NCI-H128 (cell line): ENCODE measurements around the gene B4GALT4.
"Not testable (repeated sequence)": the region's sequence is repeated elsewhere in the genome, so short reads cannot be mapped to it uniquely, and the experiment has no call there.

Source experiments
- DNase-seq: peaks from one replicate; lab custom pipeline; 2025; ENCODE audit not compliant: unreplicated experiment; lab: John Stamatoyannopoulos, UW

B4GALT4 gene

DNA sequence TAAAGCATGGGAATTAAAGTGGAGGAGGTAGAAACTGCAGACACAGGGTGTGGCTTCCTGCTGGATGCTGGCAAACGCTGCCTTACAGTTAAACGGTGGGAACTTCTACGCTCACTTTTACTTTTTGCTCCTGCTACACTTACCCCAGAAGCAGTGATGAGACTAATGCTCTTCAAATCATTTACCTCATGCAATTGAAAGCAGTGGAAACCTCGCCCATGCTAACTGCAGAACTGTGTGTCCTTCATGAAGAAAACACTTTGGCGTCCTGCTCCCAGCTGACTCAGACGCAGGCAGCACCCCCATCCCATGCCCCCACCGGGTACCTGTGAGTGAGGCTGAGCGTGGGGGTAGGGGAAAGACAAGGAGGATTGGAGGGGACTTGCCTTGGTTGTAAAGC, 35.5 kb downstream of the B4GALT4 start:
- no peak for DNase-seq

- no peak for DNase-seq
Observed at GRCh38 chr3:119195911-119196310, 44.8 kb downstream of the B4GALT4 start.

- no peak for DNase-seq
Observed at GRCh38 chr3:119195151-119195476, 45.6 kb downstream of the B4GALT4 start.

- no peak for DNase-seq
Observed at GRCh38 chr3:119194237-119195150, 46.2 kb downstream of the B4GALT4 start.

DNA sequence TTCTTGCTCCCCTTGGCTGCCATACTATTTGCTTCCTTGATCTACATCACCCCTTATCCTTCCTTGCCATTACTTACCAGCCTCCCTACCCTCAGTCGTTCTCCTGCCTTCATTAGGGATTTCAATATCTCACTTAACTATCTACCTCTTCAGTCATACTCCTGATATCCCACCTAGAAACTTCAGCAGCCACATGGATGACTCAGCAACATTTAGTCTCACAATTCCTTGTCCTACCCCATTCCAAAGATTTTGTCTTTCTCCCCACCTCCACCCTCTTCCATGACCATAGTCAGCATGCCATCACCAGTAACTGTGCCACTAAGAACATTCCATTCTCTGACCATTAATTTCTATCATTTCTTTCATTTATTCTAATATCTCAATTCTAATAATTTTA, 48.9 kb downstream of the B4GALT4 start:
- no peak for DNase-seq

DNA sequence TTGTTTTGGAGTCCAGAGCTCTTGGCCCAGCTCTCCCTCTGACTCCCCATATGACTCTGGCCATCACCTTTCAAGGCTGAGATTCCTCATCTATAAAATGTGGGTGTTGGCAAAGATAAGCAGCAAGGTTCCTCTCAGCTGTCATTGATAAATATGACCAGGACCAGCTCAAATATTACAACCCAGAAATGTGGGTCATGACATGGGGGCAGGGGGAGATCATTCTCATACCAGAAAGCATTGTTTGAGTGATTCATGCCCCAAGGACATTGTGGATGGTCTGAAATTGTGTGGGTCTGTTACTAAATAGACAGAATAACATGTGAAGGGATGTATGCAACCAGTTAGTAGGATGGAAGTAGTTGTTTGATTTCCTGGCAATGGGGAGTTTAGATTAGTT, 53.4 kb downstream of the B4GALT4 start:
- DNase-seq, result no peak

DNA sequence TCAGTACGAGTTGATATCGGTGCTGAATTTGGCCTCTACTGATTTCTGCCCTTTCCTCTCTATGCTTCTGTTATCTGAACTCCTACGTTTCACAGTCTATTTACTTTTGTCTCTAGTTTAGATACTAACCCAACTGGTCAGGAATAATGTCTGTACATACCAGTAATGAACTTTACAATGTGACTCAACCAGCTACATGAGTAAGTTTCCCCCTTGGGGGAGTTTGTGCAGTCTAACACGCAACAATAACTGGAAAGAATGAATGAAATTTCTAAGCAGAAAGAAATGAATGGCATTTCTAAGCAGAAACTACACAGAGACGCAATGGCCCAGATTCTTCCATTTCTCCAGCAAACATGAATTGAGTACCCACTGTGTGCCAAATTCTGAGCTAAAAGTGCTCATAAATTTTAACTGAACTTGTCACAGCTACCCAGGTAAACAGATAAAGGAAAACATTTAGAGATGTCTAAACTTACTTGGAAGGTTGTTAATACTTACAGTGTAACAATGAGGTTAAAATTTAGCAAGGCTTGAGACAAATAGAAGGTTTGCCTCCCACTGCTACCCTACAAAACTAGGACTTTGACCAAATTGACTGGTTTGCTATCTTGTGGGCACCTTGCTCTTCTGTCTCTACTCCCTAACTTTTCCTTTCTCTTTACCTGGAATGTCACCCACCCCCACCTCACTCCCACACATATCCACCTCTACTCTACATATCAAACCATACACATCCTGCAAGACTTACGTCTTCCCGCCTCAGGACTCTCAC, 55.7 kb downstream of the B4GALT4 start:
- no peak for DNase-seq

GRCh38 chr3:119184111-119184510, 56.6 kb downstream of the B4GALT4 start:
- DNase-seq, result no peak

- DNase-seq, result no peak
Observed at GRCh38 chr3:119181765-119182164, 58.9 kb downstream of the B4GALT4 start.

GRCh38 chr3:119177321-119177720, 63.4 kb downstream of the B4GALT4 start:
- no peak for DNase-seq

GRCh38 chr3:119176778-119177177, 63.9 kb downstream of the B4GALT4 start:
- no peak for DNase-seq

DNA sequence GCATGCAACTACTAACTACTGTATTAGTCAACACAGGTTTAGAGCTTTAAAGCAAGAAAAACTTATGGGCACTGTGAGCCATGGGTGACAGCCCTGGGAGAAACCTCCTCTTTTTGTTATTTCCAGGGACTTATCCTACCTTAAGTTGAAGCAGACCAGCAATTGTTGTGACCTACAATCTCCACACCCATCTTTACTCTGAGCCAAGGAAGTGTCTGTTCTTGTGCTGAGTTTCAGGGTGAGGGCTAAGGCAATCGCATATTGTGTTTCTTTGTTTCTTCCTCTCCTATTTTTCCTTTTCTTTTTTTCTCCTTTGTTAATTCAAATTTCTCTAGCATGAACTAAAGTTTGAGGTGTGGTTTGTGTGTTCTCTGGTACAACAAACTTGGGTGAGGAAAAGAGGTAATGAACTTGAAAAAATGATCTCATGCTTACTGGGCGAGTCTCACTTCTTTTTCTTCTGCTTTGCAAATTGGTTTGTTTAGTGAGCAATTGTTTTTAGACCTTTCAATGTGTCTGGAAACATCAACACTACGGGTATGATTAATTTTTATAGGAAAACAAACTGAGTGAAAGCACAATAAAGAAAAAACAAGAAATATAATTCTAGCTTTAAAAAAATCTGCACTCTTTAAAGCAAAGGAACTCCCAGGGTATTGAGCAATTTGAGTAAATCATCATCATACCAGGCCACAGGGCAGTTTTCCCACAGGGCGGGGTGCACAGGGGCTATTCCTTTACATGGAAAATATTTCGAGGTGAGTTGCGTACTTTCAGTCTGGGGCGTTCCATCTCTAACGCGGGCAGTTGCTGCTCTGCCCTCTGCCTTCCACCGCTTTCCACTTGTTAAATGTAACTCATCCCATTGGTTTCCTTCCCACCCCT, 64.6 kb downstream of the B4GALT4 start:
- no peak for DNase-seq

- DNase-seq, result no peak
Observed at GRCh38 chr3:119173325-119173724, 67.4 kb downstream of the B4GALT4 start, which contains the start of gene UPK1B. Gene UPK1B, plus strand, starts transcription at chr3:119173598. Its CDS starts 13,144 bp downstream, at chr3:119186742.

- DNase-seq, result no peak
Observed at GRCh38 chr3:119170821-119171220, 69.9 kb downstream of the B4GALT4 start.

DNA sequence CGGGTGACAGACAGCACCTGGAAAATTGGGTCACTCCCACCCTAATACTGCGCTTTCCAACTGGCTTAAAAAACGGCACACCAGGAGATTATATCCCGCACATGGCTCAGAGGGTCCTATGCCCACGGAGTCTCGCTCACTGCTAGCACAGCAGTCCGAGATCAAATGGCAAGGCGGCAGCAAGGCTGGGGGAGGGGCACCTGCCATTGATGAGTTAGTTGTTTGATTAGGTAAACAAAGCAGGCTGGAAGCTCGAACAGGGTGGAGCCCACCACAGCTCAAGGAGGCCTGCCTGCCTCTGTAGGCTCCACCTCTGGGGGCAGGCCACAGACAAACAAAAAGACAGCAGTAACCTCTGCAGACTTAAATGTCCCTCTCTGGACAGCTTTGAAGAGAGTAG, 75.9 kb downstream of the B4GALT4 start:
- DNase-seq, result not testable (repeated sequence)
